ENCODE measurements around the gene IDH3B.

DNA sequence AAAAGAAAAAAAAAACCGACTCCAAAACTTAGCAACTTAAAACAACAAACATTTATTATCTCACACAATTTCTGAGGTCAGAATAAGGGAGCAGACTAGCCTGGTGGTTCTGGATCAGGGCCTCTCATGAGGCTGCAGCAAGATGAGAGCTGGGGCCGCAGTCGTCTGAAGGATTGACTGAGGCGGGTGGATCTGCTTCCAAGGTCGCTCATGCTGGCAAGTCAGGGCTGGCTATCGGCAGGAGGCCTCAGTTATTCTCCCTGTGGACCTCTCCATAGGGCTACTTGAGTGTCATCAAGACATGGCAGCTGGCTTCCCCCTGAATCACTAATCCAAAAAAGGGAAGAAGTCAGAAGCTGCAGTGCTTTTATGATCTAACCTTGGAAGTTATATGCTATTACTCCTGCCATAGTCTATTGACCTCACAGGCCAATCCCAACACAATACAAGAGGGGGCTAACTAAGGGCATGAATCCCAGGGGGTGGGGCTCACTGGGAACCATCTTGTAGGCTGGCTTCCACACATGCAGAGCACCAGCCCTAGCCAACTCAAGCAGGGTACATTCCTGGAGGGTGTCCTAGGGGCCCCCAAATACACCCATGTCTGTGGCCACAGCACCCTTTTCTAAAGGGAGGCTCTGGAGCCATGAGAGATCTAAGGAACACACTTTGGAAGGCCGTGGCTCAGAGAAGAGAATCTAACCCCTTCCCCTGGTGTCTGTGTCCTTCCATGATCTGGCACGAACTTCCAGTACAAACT lies 39.9 kb upstream of the IDH3B start:
- TF ChIP-seq CTCF (IDR thresholded peaks at IDR 0.05) (no peak), POLR2AphosphoS5 (IDR thresholded peaks at IDR 0.05; ENCODE audit: low read depth, low read length) (no peak), SIN3A (IDR thresholded peaks at IDR 0.05; ENCODE audit: borderline replicate concordance, insufficient read depth, low read depth, low read length) (no peak), TCF7L2 (IDR thresholded peaks at IDR 0.05; ENCODE audit: low read depth, low read length) (no peak)
- TF ChIP-seq, protein P1, sequence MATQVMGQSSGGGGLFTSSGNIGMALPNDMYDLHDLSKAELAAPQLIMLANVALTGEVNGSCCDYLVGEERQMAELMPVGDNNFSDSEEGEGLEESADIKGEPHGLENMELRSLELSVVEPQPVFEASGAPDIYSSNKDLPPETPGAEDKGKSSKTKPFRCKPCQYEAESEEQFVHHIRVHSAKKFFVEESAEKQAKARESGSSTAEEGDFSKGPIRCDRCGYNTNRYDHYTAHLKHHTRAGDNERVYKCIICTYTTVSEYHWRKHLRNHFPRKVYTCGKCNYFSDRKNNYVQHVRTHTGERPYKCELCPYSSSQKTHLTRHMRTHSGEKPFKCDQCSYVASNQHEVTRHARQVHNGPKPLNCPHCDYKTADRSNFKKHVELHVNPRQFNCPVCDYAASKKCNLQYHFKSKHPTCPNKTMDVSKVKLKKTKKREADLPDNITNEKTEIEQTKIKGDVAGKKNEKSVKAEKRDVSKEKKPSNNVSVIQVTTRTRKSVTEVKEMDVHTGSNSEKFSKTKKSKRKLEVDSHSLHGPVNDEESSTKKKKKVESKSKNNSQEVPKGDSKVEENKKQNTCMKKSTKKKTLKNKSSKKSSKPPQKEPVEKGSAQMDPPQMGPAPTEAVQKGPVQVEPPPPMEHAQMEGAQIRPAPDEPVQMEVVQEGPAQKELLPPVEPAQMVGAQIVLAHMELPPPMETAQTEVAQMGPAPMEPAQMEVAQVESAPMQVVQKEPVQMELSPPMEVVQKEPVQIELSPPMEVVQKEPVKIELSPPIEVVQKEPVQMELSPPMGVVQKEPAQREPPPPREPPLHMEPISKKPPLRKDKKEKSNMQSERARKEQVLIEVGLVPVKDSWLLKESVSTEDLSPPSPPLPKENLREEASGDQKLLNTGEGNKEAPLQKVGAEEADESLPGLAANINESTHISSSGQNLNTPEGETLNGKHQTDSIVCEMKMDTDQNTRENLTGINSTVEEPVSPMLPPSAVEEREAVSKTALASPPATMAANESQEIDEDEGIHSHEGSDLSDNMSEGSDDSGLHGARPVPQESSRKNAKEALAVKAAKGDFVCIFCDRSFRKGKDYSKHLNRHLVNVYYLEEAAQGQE (IDR thresholded peaks at IDR 0.05; ENCODE audit: insufficient read depth in 1 of 2, low read depth in 2 of 2, low read length in 1 of 2) = no peak

Measured in Panc1 (cell line).